Stimulated activated CD8-positive, alpha-beta memory T cell treated with anti-CD3 and anti-CD28 coated beads, Interleukin-7, amount 100 ng/mL, for 48 hours (primary cell): Measurements from ENCODE around the gene STIM1.

Experiments used
- DNase-seq, 2 donors: peaks; one replicate each; pipeline ENCODE4 v3.0.0-alpha.2; 2020; ENCODE audit warnings: low read depth in 1 of 2; ENCODE audit errors: extremely low read depth in 1 of 2

STIM1 gene

DNA sequence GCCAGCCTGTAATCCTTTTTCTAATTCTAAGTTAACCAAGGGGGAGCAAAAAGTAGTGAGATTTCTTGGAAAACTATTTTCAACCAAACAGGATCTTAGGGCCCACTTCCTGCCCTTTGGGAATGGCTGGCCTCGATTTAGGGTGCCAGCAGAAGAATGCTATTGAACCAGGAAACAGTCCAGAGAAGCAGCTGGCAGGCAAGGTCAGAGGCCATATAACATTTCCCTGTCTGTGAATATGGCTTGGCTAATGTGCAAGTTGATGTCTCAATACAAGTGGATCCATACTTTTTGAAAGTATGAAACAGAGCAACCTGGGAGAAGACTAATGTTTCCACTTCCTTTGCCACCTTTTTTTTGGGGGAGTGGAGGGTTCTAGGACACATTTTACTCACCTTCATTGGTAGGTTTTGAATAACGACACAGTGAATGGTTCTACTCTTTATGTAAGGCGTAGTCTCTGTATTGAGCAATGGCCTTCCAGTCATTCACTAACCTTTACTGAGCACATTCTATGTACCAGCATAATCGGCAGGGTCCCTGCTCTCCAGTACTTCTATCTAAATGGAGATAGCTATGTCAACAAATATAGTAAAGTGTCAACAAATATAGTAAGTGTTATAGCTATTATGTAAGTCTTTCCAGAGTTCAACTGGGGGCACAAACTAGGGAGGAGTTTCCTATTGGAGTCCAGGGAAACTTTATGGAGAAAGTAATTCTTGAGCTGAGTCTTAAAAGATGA is 204.9 kb downstream of the STIM1 start:
- DNase-seq, result no peak

DNA sequence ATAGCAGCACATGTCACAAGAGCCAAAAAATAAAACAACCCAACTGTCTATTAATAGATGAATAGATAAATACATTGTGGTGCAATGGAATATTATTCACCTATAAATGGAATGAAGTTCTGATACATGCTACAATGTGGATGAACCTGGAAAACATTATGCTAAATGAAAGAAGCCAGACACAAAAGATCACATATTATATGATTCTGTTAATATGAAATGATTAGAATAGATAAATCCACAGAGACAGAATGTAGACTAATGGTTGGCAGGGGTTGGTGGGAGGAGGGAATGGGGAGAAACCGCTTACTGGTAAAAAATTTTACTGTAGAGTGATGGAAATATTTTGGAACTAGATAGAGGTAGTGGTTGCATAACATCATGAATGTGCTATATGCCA is 206.2 kb downstream of the STIM1 start:
- DNase-seq, result no peak

DNA sequence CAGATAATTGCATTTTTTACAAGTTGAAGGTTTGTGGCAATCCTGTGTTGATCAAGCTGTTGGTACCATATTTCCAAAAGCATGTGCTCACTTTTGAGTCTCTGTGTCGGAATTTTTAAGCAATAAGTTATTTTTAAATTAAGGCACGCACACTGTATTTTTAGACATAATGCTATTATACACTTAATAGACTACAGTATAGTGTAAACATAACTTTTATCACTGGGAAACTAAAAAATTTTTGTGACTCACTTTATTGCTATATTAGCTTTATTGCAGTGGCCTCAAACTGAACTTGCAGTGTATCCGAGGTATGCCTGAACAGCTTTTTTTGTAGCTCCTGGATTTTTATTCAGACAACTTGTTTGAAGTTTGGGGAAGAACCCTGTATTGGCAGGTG is 207.9 kb downstream of the STIM1 start:
- no peak for DNase-seq

DNA sequence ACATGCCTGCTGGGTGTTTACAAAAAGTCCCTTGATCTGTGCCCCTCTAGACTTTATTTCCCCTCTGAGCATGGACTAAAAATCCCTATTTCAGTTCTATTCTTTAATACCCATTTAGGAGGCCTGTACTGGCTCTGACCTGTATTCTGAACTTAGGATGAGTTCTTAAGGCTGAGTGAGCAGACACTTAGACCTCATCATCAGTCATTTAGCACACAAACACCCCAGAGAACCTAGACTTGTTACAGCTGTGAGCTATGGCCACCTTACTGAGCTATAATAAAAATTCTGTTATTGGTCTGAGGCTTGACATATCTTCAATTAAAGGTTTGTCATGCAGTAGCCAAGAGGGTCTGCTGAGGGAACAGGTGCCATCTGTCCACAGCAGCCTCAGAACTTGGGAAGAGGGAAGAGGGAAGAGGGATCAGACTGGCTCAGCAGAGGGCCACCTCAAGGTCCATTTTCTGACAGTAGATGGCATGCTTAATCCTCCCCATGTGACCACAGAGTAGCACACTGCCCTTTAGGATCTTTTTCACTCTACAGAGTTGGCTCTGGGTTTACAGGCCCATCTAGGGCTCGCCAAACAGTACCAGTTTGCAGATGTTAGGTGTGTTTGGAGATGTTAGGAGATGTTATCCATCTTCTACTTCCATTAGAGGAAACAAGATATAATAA is 209.0 kb downstream of the STIM1 start:
- DNase-seq, result no peak

- DNase-seq, result no peak
Observed at GRCh38 chr11:4065086-4065485, 209.6 kb downstream of the STIM1 start.

DNA sequence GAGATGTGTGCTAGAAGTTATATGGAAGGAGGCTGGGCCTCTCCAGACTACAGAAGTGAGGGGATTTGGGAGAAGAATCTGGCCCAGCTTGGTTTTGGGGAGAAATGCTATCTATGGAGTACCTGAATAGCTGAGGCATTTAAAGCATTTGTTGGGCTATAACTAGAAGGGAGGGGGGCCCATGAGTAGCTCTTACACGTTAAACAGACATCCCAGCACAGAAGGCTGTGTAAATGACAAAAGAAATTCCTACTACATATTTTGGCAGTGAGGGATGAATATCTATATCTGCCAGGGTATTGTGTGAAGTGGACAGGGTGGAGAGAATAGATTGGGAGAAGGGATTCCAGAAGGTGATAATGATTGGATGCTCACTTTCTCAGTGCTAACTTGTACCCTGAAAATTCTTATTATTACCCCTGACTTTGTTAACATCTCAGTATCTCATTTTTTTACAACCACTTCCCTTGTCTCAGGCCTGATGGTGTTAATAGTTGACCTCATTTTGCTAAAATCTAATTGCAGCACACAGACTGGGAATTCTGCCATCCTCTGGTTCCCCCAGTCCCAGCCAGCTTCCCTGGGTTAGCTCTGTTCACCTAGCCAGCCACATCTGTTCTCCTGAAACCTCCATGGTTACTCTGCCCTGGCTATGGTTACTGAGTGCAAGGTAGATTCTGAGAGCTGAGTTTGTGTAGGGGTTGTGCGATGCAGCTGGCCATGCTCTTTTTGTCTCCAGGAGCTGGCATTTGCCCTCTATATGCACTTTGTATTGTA is 210.3 kb downstream of the STIM1 start:
- DNase-seq, result no peak

DNA sequence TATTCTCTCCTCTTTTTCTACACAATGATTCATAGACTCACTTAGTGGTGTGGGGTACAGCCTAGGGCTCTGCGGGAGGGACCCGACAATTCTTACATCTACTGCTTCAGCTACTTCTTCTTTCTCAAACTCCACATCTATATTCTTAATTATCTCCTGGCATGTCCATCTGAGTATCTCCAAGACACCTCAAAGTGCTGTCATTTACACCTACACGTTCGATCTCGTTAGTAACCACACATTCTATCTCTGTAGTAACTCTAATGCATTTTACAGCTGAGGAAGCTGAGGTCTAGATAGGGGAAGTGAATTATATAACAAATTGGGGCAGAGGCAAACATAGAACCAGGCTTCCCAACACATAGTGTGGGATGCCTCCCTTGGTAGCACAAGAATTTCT is 211.4 kb downstream of the STIM1 start:
- no peak for DNase-seq

DNA sequence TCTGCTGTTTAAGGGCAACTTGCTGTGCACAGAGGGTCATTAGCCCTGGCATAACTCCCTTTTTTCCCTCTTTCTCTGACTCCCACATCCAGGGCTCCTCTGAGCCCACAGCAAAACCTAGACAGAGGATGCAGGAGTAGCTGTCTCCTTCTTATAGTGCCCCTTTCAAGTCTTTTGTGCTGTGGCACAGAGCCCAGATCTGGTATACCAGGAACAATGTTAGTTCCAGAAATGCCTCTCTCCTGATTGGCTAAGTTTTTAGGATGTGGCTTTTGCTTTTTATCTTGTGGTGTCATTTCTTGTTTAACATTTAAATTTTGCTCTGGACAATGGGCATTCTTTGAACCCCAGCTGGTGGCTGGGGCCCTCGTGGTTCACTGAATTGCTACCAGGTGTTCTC is 213.5 kb downstream of the STIM1 start:
- no peak for DNase-seq

GRCh38 chr11:4071325-4071724 is 215.9 kb downstream of the STIM1 start:
- no peak for DNase-seq

DNA sequence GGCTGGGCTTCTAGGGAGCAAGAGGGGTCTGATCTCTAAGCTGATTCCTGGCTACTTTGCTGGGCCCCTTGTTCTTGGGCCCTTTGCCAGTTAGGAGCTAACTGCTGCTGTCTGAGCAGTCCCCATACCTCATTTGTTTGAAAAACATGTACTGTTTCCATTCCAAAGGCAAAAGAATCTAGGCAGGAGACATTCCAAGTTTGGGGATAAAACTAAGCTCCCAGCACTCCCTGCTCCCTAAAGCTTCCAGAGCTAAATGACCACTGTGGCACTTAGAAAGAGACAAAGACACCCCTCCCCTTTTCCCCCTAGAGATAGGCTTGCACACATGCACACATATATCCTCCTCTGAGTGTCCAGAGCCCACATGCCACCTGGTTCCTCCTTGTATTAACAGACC is 216.4 kb downstream of the STIM1 start:
- no peak for DNase-seq

DNA sequence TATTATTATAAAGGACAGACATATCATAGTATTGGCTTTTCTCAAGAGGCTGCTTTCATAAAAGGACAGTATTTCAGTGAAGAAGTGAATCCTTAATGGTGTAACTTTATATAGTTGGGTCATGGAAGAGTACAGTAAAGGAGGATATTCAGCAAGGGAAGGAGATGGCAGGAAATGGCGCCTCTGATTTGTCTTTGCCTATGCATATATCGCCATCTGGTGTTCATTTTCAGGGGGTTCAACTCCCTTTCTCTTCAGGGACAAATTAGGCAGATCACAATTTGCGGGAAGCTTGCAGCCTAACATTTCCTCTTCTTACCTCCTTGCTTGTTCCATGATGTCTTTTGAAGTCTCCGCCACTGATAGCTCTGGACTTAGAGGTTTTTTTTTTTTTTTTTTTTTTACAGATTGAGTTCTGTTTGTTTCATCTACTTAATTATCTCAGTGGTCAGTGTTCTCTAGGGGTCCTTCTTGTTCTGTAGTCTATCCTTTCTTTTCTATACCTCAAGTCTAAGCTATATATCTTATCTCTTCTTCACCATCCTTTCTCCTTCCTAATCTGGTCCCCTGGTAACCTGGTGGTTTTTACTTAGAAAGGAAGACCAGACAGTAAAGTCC is 217.3 kb downstream of the STIM1 start:
- peak in 1 of 2 donors; percentile 24 for DNase-seq

DNA sequence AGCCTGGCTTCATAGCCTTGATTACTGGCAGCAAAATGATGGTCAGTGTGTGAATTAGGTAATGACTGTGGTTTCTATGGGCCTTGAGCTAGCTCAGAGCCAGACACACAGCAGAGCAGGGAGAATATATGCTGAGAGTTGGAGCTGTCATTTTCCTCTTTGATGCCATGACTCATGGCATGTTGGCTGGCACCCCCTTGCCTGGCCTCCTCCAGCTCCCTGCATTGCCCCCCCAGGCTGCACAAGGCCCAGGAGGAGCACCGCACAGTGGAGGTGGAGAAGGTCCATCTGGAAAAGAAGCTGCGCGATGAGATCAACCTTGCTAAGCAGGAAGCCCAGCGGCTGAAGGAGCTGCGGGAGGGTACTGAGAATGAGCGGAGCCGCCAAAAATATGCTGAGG is 218.8 kb downstream of the STIM1 start:
- DNase-seq, result no peak

DNA sequence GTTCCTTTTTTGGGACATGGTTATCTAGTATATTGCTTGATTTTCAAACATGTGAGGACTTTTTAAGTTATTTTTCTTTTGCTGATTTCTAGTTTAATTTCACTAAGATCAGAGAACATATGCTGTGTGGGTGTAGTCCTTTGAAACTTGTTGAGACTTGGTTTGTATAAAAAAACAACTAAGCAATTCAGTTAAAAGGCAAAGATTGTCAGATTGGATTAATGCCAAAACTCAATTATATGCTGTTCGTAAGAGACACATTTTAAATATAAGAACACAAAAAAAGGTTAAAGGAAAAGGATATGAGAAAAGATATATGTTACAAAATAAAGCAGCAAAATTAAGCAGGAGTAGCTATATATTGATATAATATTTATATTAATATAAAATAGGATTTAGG is 221.3 kb downstream of the STIM1 start:
- DNase-seq, result no peak

GRCh38 chr11:4083198-4083597 is 227.7 kb downstream of the STIM1 start:
- no peak for DNase-seq

- no peak for DNase-seq
Observed at GRCh38 chr11:4084406-4085125, 229.1 kb downstream of the STIM1 start.

DNA sequence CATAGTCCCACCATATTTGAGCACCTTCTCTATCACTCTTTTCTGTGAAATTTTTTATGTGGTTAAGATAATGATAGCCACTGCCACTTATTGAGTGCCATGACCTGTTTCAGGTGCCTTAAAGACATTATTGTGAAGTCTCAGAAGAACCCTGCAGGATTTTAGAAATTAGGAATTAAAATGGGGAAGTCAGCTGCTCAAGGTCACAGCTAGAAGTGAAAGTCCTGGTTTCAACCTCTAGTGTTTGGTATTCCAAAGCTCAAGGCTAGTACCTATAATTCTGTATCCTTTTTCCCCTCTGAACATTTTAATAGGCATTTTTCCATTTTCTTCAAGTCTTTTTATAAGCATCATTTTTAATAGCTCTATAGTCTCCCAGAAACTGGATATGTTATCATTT is 230.1 kb downstream of the STIM1 start:
- DNase-seq, result no peak

DNA sequence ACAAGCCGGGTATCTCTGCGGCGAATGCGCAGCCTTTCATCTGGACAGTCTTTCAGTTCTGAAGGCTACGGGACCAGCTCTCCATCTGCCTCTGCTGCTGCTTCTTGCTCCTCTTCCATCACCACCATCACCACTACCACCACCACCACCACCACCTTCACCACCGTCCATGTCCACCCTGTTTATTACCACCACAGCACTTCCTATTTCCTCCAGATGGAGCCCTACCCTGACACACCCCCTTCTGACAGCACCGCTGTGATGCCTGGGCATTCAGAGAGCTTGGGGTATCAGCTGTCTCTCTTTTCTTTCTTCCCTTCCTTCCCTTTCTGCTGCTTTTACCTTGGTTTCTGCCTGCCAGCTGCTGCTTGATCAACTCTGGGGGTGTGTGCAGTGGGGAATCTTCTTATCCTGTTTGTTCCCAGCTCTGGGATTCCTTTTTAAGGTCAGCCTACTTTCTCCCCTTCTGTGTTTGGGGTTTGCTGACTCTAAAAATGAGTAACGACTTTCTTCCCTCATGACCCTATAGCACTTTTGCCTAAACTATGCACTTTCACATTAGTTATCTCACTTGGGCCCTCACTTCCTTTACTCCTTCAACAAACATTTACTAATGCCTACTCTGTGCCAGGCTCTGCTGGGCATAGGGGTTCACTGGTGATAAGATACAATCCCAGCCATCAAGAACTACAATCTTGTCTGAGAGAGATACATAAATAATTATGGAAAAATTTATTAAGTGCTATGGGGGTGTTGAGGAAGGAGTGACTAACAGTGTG is 231.3 kb downstream of the STIM1 start:
- DNase-seq, result no peak

GRCh38 chr11:4087551-4087950 is 232.1 kb downstream of the STIM1 start:
- no peak for DNase-seq

GRCh38 chr11:4090258-4090657 is 234.8 kb downstream of the STIM1 start:
- no peak for DNase-seq

- no peak for DNase-seq
Observed at GRCh38 chr11:4092026-4092425, 236.6 kb downstream of the STIM1 start.
